GM12864 (cell line): ENCODE measurements around the gene KYAT1.

Experiments used
- DNase-seq: peaks from one replicate; pipeline ENCODE4 v3.0.0-alpha.2; 2011; ENCODE audit warnings: low read depth
- H3K4me3 ChIP-seq: 2 replicates; pipeline ENCODE4 v1.5.1; 2011; ENCODE audit warnings: mild to moderate bottlenecking, low read depth, low read length, control low read depth
- CTCF ChIP-seq: IDR thresholded peaks from 2 replicates; pipeline ENCODE4 v1.5.1; 2011; ENCODE audit warnings: low read depth, mild to moderate bottlenecking, moderate library complexity, low read length, control low read depth, inconsistent platforms; ENCODE audit errors: missing control alignments

The KYAT1 gene

GRCh38 chr9:128822407-128823042 lies 59.2 kb downstream of the KYAT1 start:
- no peak for DNase-seq
- no peak for TF ChIP-seq CTCF
- no peak overlapping the region for H3K4me3 ChIP-seq

- DNase-seq = no peak
- H3K4me3 ChIP-seq = no peak overlapping the region
- TF ChIP-seq CTCF = no peak
Observed at GRCh38 chr9:128821584-128822406, 60.0 kb downstream of the KYAT1 start.

- no peak for DNase-seq
- H3K4me3 ChIP-seq = no peak overlapping the region
- no peak for TF ChIP-seq CTCF
Observed at GRCh38 chr9:128820665-128821583, 60.8 kb downstream of the KYAT1 start.

- no peak for TF ChIP-seq CTCF
- no peak for DNase-seq
- no peak overlapping the region for H3K4me3 ChIP-seq
Observed at GRCh38 chr9:128819716-128820664, 61.8 kb downstream of the KYAT1 start.

GRCh38 chr9:128818839-128819715 lies 62.7 kb downstream of the KYAT1 start:
- DNase-seq = peak; percentile 15
- peak overlapping the region; percentile 65 for H3K4me3 ChIP-seq
- no peak for TF ChIP-seq CTCF
